ENCODE data around the gene SLC9A3.

Gene SLC9A3

GRCh38 chr5:455806-456205, 68.4 kb downstream of the SLC9A3 start:
- no peak for TF ChIP-seq CTCF (IDR thresholded peaks at IDR 0.05; ENCODE audit: low read depth, low read length)
- Histone ChIP-seq H3K27ac (ENCODE audit: low read length) (no peak overlapping the region), H3K4me2 (ENCODE audit: low read length) (no peak overlapping the region), H3K4me1 (ENCODE audit: low read length) (peaks cover 24% of the 10 kb centered on the region), H3K36me3 (replicated peaks; ENCODE audit: low read depth, low read length) (peaks cover 66% of the 10 kb centered on the region), H3K9ac (ENCODE audit: low read length) (no peak overlapping the region), H2AFZ (ENCODE audit: low read depth, low read length) (no peak overlapping the region), H3K9me3 (ENCODE audit: insufficient read depth, low read length) (peaks cover 10% of the 10 kb centered on the region; the same call in 1 of the 2 replicates), H3K27me3 (ENCODE audit: low read depth, low read length) (no peaks in the 10 kb centered on the region), H4K20me1 (ENCODE audit: insufficient read depth, low read length) (no peaks in the 10 kb centered on the region), H3K79me2 (ENCODE audit: low read length) (peaks cover 31% of the 10 kb centered on the region), H3K4me3 (ENCODE audit: low read length) (no peak overlapping the region)

GRCh38 chr5:454936-455335, 69.3 kb downstream of the SLC9A3 start:
- peaks cover 23% of the 10 kb centered on the region for H3K79me2 ChIP-seq (ENCODE audit: low read length)
- no peaks in the 10 kb centered on the region for H3K27me3 ChIP-seq (ENCODE audit: low read depth, low read length)
- no peaks in the 10 kb centered on the region for H4K20me1 ChIP-seq (ENCODE audit: insufficient read depth, low read length)
- TF ChIP-seq EZH2phosphoT487 (IDR thresholded peaks at IDR 0.05; ENCODE audit: low read depth), result no peak
- TF ChIP-seq CTCF (IDR thresholded peaks at IDR 0.05; ENCODE audit: low read depth, low read length), result no peak
- H3K9ac ChIP-seq (ENCODE audit: low read length), result no peak overlapping the region
- no peak overlapping the region for H3K27ac ChIP-seq (ENCODE audit: low read length)
- peaks cover 64% of the 10 kb centered on the region for H3K36me3 ChIP-seq (replicated peaks; ENCODE audit: low read depth, low read length)
- no peak overlapping the region for H2AFZ ChIP-seq (ENCODE audit: low read depth, low read length)
- peaks cover 10% of the 10 kb centered on the region; the same call in 1 of the 2 replicates for H3K9me3 ChIP-seq (ENCODE audit: insufficient read depth, low read length)
- H3K4me2 ChIP-seq (ENCODE audit: low read length), result no peak overlapping the region
- H3K4me3 ChIP-seq (ENCODE audit: low read length), result no peak overlapping the region
- H3K4me1 ChIP-seq (ENCODE audit: low read length), result peaks cover 20% of the 10 kb centered on the region

- Histone ChIP-seq H2AFZ (ENCODE audit: low read depth, low read length) (no peak overlapping the region), H3K9me3 (ENCODE audit: insufficient read depth, low read length) (peaks cover 10% of the 10 kb centered on the region; the same call in 1 of the 2 replicates), H3K4me2 (ENCODE audit: low read length) (no peak overlapping the region), H3K79me2 (ENCODE audit: low read length) (peaks cover 18% of the 10 kb centered on the region; the same call in 1 of the 2 replicates), H3K4me3 (ENCODE audit: low read length) (no peak overlapping the region), H3K27ac (ENCODE audit: low read length) (no peak overlapping the region), H3K9ac (ENCODE audit: low read length) (no peak overlapping the region), H3K27me3 (ENCODE audit: low read depth, low read length) (no peaks in the 10 kb centered on the region), H3K4me1 (ENCODE audit: low read length) (peaks cover 10% of the 10 kb centered on the region), H3K36me3 (replicated peaks; ENCODE audit: low read depth, low read length) (peaks cover 68% of the 10 kb centered on the region), H4K20me1 (ENCODE audit: insufficient read depth, low read length) (no peaks in the 10 kb centered on the region)
- TF ChIP-seq EZH2phosphoT487 (IDR thresholded peaks at IDR 0.05; ENCODE audit: low read depth), result no peak
- TF ChIP-seq CTCF (IDR thresholded peaks at IDR 0.05; ENCODE audit: low read depth, low read length), result no peak
Measured at GRCh38 chr5:453725-454481, 70.3 kb downstream of the SLC9A3 start.

- TF ChIP-seq EZH2phosphoT487 (IDR thresholded peaks at IDR 0.05; ENCODE audit: low read depth) (no peak), CTCF (IDR thresholded peaks at IDR 0.05; ENCODE audit: low read depth, low read length) (no peak)
- Histone ChIP-seq H3K27me3 (ENCODE audit: low read depth, low read length) (no peaks in the 10 kb centered on the region), H3K4me2 (ENCODE audit: low read length) (no peak overlapping the region), H3K9me3 (ENCODE audit: insufficient read depth, low read length) (peaks cover 10% of the 10 kb centered on the region; the same call in 1 of the 2 replicates), H3K27ac (ENCODE audit: low read length) (no peak overlapping the region), H3K9ac (ENCODE audit: low read length) (no peak overlapping the region), H3K36me3 (replicated peaks; ENCODE audit: low read depth, low read length) (peaks cover 71% of the 10 kb centered on the region), H2AFZ (ENCODE audit: low read depth, low read length) (no peak overlapping the region), H4K20me1 (ENCODE audit: insufficient read depth, low read length) (no peaks in the 10 kb centered on the region), H3K79me2 (ENCODE audit: low read length) (0 out of 2 replicates have a peak, but pooled peaks cover 13% of the 10 kb centered on the region), H3K4me1 (ENCODE audit: low read length) (peaks cover 2% of the 10 kb centered on the region; the same call in 1 of the 2 replicates), H3K4me3 (ENCODE audit: low read length) (no peak overlapping the region)
Measured at GRCh38 chr5:452978-453710, 71.1 kb downstream of the SLC9A3 start.
